GM20000 (cell line): Measurements from ENCODE around the gene IL19.

Experiments used
- DNase-seq: peaks from one replicate; pipeline ENCODE4 v3.0.0; 2012; ENCODE audit warnings: low spot score
- CTCF ChIP-seq: IDR thresholded peaks from 2 replicates; pipeline ENCODE4 v1.5.1; 2012; ENCODE audit warnings: mild to moderate bottlenecking, control low read depth; ENCODE audit errors: extremely low read depth, missing control alignments

Gene IL19

DNA sequence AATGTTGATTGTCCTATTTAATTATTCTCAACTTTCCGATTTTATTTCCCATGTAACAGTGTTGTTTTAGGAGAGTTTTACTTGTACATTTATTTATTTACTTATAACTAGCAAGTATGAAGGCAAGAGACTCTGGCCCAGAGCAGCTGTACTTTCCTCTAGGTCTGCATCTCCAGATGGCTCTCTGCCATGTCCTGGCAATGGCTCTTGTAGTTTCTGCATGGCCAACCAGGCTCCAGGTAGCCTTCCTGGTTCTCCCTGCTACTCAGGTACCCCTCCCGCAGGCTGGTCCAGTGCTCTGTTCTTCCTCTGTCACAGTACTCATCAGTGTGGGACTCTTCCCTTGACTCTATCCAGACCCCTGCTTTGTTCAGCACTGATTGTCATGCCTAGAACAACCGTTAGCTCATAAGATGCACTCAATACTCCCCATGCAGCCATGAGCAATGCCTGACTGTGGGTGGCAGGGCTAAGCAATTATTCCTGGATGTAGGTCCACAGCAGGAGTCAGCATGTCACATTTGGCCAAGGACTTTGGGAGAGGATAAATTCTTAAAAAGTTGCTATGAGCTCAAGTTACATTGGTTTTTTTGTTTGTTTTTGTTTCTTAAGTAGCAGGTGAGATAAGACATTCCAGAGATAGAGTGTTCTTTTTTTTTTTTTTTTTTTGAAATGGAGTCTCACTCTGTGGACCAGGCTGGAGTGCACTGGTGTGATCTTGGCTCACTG, 84.0 kb downstream of the IL19 start:
- DNase-seq: no peak
- TF ChIP-seq CTCF: no peak

DNA sequence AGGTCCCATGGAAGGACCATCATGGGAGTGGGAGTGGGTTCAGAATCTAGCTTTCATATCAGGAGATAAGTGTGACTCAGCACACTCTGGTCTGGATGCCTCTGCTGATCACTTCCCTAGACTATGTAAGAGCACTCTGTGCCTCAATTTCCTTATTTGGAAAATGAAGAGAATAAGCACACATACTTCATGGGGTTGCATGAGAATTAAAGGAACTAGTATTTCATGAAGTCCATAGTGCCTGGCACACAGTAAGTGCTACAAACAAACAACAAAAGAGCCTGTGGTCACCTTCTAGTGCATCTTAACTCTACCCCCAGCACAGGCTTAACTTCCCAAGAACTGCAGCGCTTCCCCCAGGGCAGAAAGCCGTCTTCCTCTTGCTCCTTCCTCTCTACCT, 85.3 kb downstream of the IL19 start:
- TF ChIP-seq CTCF: no peak
- DNase-seq: no peak

DNA sequence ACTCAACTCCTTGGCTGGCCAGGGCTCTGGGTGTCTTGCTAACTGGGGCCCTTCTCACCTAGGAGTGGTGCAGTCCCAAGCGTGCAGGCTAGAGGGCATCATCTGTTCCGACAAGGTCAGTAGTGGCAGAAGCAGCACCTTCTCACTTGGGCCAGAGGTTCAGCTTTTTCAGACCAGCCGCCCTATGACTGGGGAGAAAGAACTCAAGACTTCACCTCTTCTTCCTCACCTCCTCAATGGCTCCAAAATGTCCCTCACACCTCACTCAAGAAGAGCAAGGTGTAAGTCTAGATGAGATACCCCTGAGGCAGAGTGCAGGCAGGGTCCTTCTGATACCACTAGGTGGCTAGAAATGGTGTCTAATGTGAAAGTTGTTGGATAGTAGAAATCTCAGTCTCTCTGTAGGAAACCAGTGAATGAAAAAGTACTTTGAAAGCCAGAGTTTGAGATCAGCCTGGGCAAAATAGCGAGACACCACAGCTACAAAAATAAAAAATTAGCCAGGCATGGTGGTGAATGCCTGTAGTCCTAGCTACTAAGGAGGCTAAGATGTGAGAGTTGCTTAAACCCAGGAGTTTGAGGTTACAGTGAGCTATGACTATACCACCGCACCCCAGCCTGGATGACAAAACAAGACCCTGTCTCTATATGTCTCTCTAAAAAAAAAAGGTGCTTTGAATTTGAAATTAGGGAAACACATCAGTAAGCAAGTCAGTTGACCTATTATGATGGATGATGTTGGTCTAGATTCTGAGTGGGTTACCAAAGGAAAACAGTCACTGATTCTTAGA, 86.3 kb downstream of the IL19 start:
- no peak for TF ChIP-seq CTCF
- DNase-seq: peak; percentile 19

GRCh38 chr1:206859082-206859521, 88.5 kb downstream of the IL19 start:
- TF ChIP-seq CTCF: no peak
- no peak for DNase-seq

- no peak for TF ChIP-seq CTCF
- DNase-seq: no peak
These were observed 89.6 kb downstream of the IL19 start for GRCh38 chr1:206860165-206860564.

GRCh38 chr1:206863266-206863665, 92.7 kb downstream of the IL19 start:
- DNase-seq: no peak
- no peak for TF ChIP-seq CTCF

DNA sequence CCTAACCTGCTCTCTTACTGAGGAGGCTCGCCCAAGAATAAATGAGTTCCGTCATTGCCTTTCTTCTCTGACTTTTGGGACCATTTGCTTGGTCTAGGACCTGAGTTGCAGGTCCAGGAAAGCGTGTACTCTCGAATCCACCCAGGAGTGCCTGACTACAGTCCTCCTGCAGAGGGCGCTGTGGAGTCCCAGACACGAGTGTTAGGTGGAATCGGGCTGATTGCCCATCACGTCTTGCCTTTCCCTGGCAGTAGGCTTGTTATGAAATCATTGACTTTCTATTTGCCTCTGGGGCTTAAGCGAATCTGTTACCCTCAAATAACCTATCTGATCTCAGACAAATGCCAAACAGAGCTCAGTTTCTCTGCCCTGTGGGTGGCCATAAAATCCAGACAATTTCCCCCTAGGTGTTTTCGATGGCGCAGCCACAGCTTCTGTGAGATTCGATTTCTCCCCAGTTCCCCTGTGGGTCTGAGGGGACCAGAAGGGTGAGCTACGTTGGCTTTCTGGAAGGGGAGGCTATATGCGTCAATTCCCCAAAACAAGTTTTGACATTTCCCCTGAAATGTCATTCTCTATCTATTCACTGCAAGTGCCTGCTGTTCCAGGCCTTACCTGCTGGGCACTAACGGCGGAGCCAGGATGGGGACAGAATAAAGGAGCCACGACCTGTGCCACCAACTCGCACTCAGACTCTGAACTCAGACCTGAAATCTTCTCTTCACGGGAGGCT, 94.5 kb downstream of the IL19 start, which contains the start of gene IL20:
IL20 (plus strand) TSS at position 685 of the 733 bp plus-strand sequence. CDS start 230 bp downstream, outside the sequence.
- peak; percentile 64 for TF ChIP-seq CTCF
- peak; percentile 71 for DNase-seq
